Panc1 (cell line): Measurements from ENCODE around the gene TFAP2A. TPM values are rescaled to one million over a fixed set of nuclear protein-coding genes. Genes with fewer than 3 reads are reported as not detected.

Experiments used
- ATAC-seq: fragments of 200-7000 bp; cut with Tn5 transposase; 2 replicates; pipeline ENCODE4 v1.9.1; 2020; ENCODE audit warnings: mild to moderate bottlenecking, moderate library complexity
- BruUV-seq: library from RNA; stranded (reverse); fragments of 400-500 nt; replicated peaks from 2 replicates; lab custom pipeline; 2021; lab: Mats Ljungman, UMichigan
- CTCF ChIA-PET: fragments of 300-600 bp; sonication (Branson Sonifier 250); formaldehyde crosslinking; loops from one replicate; lab custom pipeline; 2022; ENCODE audit warnings: antibody characterized with exemption; lab: Charles Lee
- POLR2A ChIA-PET: fragments of 300-600 bp; sonication (Branson Sonifier 250); formaldehyde crosslinking; loops from one replicate; lab custom pipeline; 2022; ENCODE audit warnings: antibody characterized with exemption; lab: Charles Lee
- DNase-seq: peaks from one replicate; pipeline ENCODE4 v3.0.0-alpha.2; 2010; ENCODE audit warnings: low read depth, low spot score
- H3K27ac ChIP-seq: 2 replicates; pipeline ENCODE4 v1.5.1; 2011; ENCODE audit warnings: mild to moderate bottlenecking, low read length, inconsistent platforms
- H3K27me3 ChIP-seq: fragments of 200-500 bp; sonication (Bioruptor generic); 2 replicates; pipeline ENCODE4 v1.6.0; 2014; ENCODE audit warnings: low read length, inconsistent platforms; ENCODE audit not compliant: control insufficient read depth, insufficient read depth
- H3K36me3 ChIP-seq: fragments of 200-500 bp; sonication (Bioruptor generic); 2 replicates; pipeline ENCODE4 v1.5.1; 2014; ENCODE audit warnings: inconsistent platforms, mild to moderate bottlenecking, low read length, moderate library complexity; ENCODE audit not compliant: control insufficient read depth, insufficient read depth
- H3K4me1 ChIP-seq: 2 replicates; pipeline ENCODE4 v1.5.1; 2011; ENCODE audit warnings: inconsistent platforms, mild to moderate bottlenecking, low read length, moderate library complexity; ENCODE audit not compliant: control insufficient read depth, insufficient read depth
- H3K4me3 ChIP-seq, 2 experiments: 2 replicates each; pipeline ENCODE4 v1.5.1; 2011 to 2012; ENCODE audit warnings: low read depth in 2 of 2, low read length in 2 of 2, mild to moderate bottlenecking in 2 of 2, inconsistent platforms in 1 of 2, moderate library complexity in 1 of 2
- H3K9me3 ChIP-seq: fragments of 200-500 bp; sonication (Bioruptor generic); 2 replicates; pipeline ENCODE4 v1.5.1; 2014; ENCODE audit warnings: low read depth, mild to moderate bottlenecking, inconsistent platforms, low read length, moderate library complexity; ENCODE audit not compliant: control insufficient read depth, insufficient read depth
- CTCF ChIP-seq: fragments of 450-650 bp; IDR thresholded peaks from 2 replicates; pipeline ENCODE4 v1.5.1; 2017; ENCODE audit warnings: mild to moderate bottlenecking
- POLR2AphosphoS5 ChIP-seq: IDR thresholded peaks from 2 replicates; pipeline ENCODE4 v1.6.1; 2012; ENCODE audit warnings: mild to moderate bottlenecking, low read depth, low read length, moderate library complexity
- REST ChIP-seq, 2 experiments: IDR thresholded peaks; 2 replicates each; pipeline ENCODE4 v1.6.1; 2011 to 2012; ENCODE audit warnings: low read depth in 2 of 2, control low read depth in 1 of 2, low read length in 1 of 2, mild to moderate bottlenecking in 1 of 2, moderate library complexity in 1 of 2; ENCODE audit not compliant: insufficient read depth in 1 of 2
- SIN3A ChIP-seq: IDR thresholded peaks from 2 replicates; pipeline ENCODE4 v1.6.1; 2012; ENCODE audit warnings: low read depth, mild to moderate bottlenecking, low read length, moderate library complexity, borderline replicate concordance; ENCODE audit not compliant: insufficient read depth
- TCF7L2 ChIP-seq: IDR thresholded peaks from 2 replicates; pipeline ENCODE4 v1.6.1; 2011; ENCODE audit warnings: mild to moderate bottlenecking, low read depth, low read length, inconsistent platforms
- in situ Hi-C: cut with HindIII; loops from 2 replicates; pipeline ENCODE4 v1.10.0; 2016; ENCODE audit warnings: low sequenced_read_pairs, low pct_unique_long_range_greater_than_20kb
- intact Hi-C: fragments of 100-400 bp; cut with micrococcal nuclease; formaldehyde crosslinking; loops from one replicate; pipeline ENCODE4 v1.10.0; 2022; ENCODE audit not compliant: unreplicated experiment
- total RNA-seq: library from RNA; stranded (reverse); gene quantifications from one replicate; pipeline ENCODE4 v1.2.1, GENCODE V29; 2021; ENCODE audit not compliant: unreplicated experiment

TFAP2A gene
- total RNA-seq, 1 experiment from 2014 or later = 83.9 TPM

GRCh38 chr6:10458287-10458686, 43.4 kb upstream of the TFAP2A start:
- Histone ChIP-seq H3K36me3 (no peaks in the 10 kb centered on the region), H3K27ac (no peak overlapping the region), H3K9me3 (no peaks in the 10 kb centered on the region), H3K4me1 (no peaks in the 10 kb centered on the region), H3K4me3 (no peak overlapping the region), H3K27me3 (no peaks in the 10 kb centered on the region)
- ATAC-seq (no peak), DNase-seq (no peak)
- in situ Hi-C loops (no loop called here), intact Hi-C loops (no loop called here)
- no TSS peak for BruUV-seq
- POLR2A ChIA-PET = interaction anchor here (0.7 kb wide), 2 partner anchors 24 to 832 kb away, joined by 3 read pairs; no protein-coding TSS in a partner anchor
- CTCF ChIA-PET = no interaction called here
- TF ChIP-seq CTCF (no peak), POLR2AphosphoS5 (no peak), REST (IDR thresholded peaks at IDR 0.05; ENCODE audit: insufficient read depth in 1 of 2, low read depth in 2 of 2, low read length in 1 of 2) (no peak), TCF7L2 (no peak), SIN3A (no peak)

GRCh38 chr6:10453596-10453995, 38.7 kb upstream of the TFAP2A start:
- Histone ChIP-seq H3K27me3 (no peaks in the 10 kb centered on the region), H3K36me3 (no peaks in the 10 kb centered on the region), H3K9me3 (no peaks in the 10 kb centered on the region), H3K27ac (no peak overlapping the region), H3K4me1 (no peaks in the 10 kb centered on the region), H3K4me3 (no peak overlapping the region)
- ChIA-PET POLR2A (no interaction called here), CTCF (interaction anchor here (0.6 kb wide), 1 partner anchor 37 kb away, joined by 4 read pairs; no protein-coding TSS in a partner anchor)
- intact Hi-C loops (no loop called here), in situ Hi-C loops (no loop called here)
- DNase-seq = no peak
- no peak for ATAC-seq
- BruUV-seq = no TSS peak
- TF ChIP-seq POLR2AphosphoS5 (no peak), TCF7L2 (no peak), CTCF (no peak), SIN3A (no peak), REST (IDR thresholded peaks at IDR 0.05; ENCODE audit: insufficient read depth in 1 of 2, low read depth in 2 of 2, low read length in 1 of 2) (no peak)
